HepG2 (cell line): Measurements from ENCODE around the gene TEX19. TPM values are rescaled to one million over a fixed set of nuclear protein-coding genes. Genes with fewer than 3 reads are reported as not detected.
A peak's percentile ranks its signal among the peaks of the same experiment; 100 is the strongest.

Experiments used
- ARHGAP35 ChIP-seq: sonication (generic); formaldehyde crosslinking; IDR thresholded peaks from 2 replicates; pipeline ENCODE4 v1.9.0; 2022; ENCODE audit warnings: mild to moderate bottlenecking, inconsistent platforms, moderate library complexity, missing genetic modification reagents, borderline replicate concordance
- FOSL2 ChIP-seq: sonication (generic); formaldehyde crosslinking; IDR thresholded peaks from 2 replicates; pipeline ENCODE4 v1.4.0; 2020; ENCODE audit warnings: missing genetic modification reagents
- GATA4 ChIP-seq: sonication (generic); IDR thresholded peaks from 2 replicates; pipeline ENCODE4 v1.6.1; 2016; ENCODE audit warnings: antibody characterized with exemption, low read depth, borderline replicate concordance
- GTF3A ChIP-seq: sonication (generic); formaldehyde crosslinking; conservative IDR thresholded peaks from 2 replicates; pipeline ENCODE4 v1.4.0; 2020; ENCODE audit warnings: mild to moderate bottlenecking, missing genetic modification reagents
- MAF1 ChIP-seq: sonication (generic); formaldehyde crosslinking; IDR thresholded peaks from 2 replicates; pipeline ENCODE4 v1.5.0; 2020; ENCODE audit warnings: missing genetic modification reagents, borderline replicate concordance
- MAZ ChIP-seq, 2 experiments: sonication (generic) in 1 of 2; formaldehyde crosslinking in 1 of 2; IDR thresholded peaks; 2 replicates each; pipeline versions ENCODE4 v1.5.0 to v1.6.1; 2012 to 2020; ENCODE audit warnings: low read depth in 2 of 2, mild to moderate bottlenecking in 2 of 2, borderline replicate concordance in 1 of 2, improper control_type of control experiment in 1 of 2, low read length in 1 of 2, missing genetic modification reagents in 1 of 2, moderate library complexity in 1 of 2
- MLX ChIP-seq: IDR thresholded peaks from 2 replicates; pipeline ENCODE4 v1.6.1; 2016
- PLRG1 ChIP-seq: fragments of 450-650 bp; conservative IDR thresholded peaks from 2 replicates; pipeline ENCODE4 v1.6.1; 2016
- POLR2A ChIP-seq, 2 experiments: IDR thresholded peaks; 2 replicates each; pipeline ENCODE4 v1.6.1; 2011; ENCODE audit warnings: low read depth in 2 of 2, low read length in 2 of 2, mild to moderate bottlenecking in 1 of 2, moderate library complexity in 1 of 2; ENCODE audit not compliant: insufficient read depth in 1 of 2
- XBP1 ChIP-seq: sonication (generic); formaldehyde crosslinking; IDR thresholded peaks from 2 replicates; pipeline ENCODE4 v1.5.0; 2020; ENCODE audit warnings: missing genetic modification reagents
- ZFP90 ChIP-seq: sonication (generic); formaldehyde crosslinking; IDR thresholded peaks from 2 replicates; pipeline ENCODE4 v1.8.0; 2022; ENCODE audit warnings: missing genetic modification reagents, mild to moderate bottlenecking, inconsistent platforms, borderline replicate concordance
- ZMAT5 ChIP-seq: sonication (generic); formaldehyde crosslinking; IDR thresholded peaks from 2 replicates; pipeline ENCODE4 v1.5.0; 2020; ENCODE audit warnings: mild to moderate bottlenecking, low read depth, missing genetic modification reagents, borderline replicate concordance
- ZNF253 ChIP-seq: sonication (generic); formaldehyde crosslinking; IDR thresholded peaks from 2 replicates; pipeline ENCODE4 v1.8.0; 2022; ENCODE audit warnings: mild to moderate bottlenecking, missing genetic modification reagents, borderline replicate concordance
- ZNF367 ChIP-seq: sonication (generic); formaldehyde crosslinking; IDR thresholded peaks from 2 replicates; pipeline ENCODE4 v1.4.0; 2020; ENCODE audit warnings: missing genetic modification reagents, borderline replicate concordance
- ZNF788 ChIP-seq: sonication (generic); formaldehyde crosslinking; IDR thresholded peaks from 2 replicates; pipeline ENCODE4 v1.5.0; 2020; ENCODE audit warnings: mild to moderate bottlenecking, missing genetic modification reagents, borderline replicate concordance
- ZSCAN31 ChIP-seq: sonication (generic); formaldehyde crosslinking; IDR thresholded peaks from 2 replicates; pipeline ENCODE4 v1.5.0; 2020; ENCODE audit warnings: low read depth, mild to moderate bottlenecking, missing genetic modification reagents
- polyA plus RNA-seq, 8 experiments: library from polyadenylated mRNA; depleted of rRNA in 3 of 8; stranded (reverse) in 7 of 8; unstranded in 1 of 8; fragments of >200 nt; fragmentation: Illumina TruSeq in 4 of 8; extraction: Trizol in 4 of 8; gene quantifications; 2 replicates each; pipeline versions ENCODE4 v1.2.1 to v1.2.3, GENCODE V29; 2011 to 2016; ENCODE audit warnings: low read depth in 4 of 8, missing spikeins in 1 of 8, mixed read lengths in 1 of 8; ENCODE audit not compliant: insufficient read depth in 1 of 8
- total RNA-seq, 5 experiments: library from RNA; depleted of rRNA; stranded (reverse); fragments of >200 nt; fragmentation: Illumina TruSeq; extraction: Trizol; gene quantifications; 2 replicates each; pipeline ENCODE4 v1.2.3, GENCODE V29; 2016; ENCODE audit warnings: low read depth in 1 of 5
- TF ChIP-seq, protein P1 (sequence below): sonication (generic); formaldehyde crosslinking; IDR thresholded peaks from 2 replicates; pipeline ENCODE4 v1.4.0; 2020; ENCODE audit warnings: missing genetic modification reagents, borderline replicate concordance
- TF ChIP-seq, protein P2 (sequence below): sonication (generic); formaldehyde crosslinking; IDR thresholded peaks from 2 replicates; pipeline ENCODE4 v1.5.0; 2020; ENCODE audit warnings: mild to moderate bottlenecking, missing genetic modification reagents
- TF ChIP-seq, protein P3 (sequence below): sonication (generic); formaldehyde crosslinking; IDR thresholded peaks from 2 replicates; pipeline ENCODE4 v1.9.0; 2022; ENCODE audit warnings: missing genetic modification reagents, mild to moderate bottlenecking, borderline replicate concordance
- TF ChIP-seq, protein P4 (sequence below): sonication (generic); formaldehyde crosslinking; conservative IDR thresholded peaks from 2 replicates; pipeline ENCODE4 v1.8.1; 2023; ENCODE audit warnings: missing genetic modification reagents

Gene TEX19
- total and polyA plus RNA-seq, 2 of the 13 experiments (the other 11 are each of a cell fraction or from before 2014, with no cell fraction given) = 1.3 to 6.0 TPM

DNA sequence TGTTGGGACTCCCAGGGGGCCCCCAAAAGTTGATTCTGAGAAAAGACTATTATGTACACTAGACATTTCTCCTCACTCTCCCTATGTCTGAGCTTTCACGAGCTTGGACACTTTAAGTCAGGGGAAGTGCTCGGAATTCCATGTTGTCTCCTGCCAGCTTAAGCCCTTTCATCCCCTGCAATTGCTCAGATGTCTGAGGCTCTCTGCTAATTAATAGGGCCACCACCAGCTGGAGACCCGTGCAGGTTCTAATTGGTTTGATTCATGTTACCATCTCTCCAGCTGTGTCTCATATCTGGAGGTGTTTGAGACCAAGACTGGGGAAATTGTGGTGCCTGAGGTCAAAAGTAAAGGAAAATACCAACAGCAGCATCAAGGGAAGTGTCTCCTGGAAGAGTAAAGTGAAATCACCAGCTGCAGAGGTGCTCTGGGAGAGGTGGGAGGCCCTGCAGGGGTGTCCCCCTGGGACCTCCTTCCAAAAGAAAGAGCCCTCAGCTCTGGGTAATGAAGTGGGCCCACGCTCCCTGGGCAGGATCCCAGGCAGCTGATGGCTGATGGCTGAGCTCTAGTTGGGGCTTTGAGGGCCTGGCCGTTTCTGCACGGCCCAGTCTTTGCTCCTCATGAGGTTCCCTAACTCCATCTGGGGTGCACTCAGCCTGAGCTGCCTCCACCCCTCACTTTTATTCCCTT is 6.7 kb downstream of the TEX19 start (continued):
- no peak for TF ChIP-seq MAZ (IDR thresholded peaks at IDR 0.05; ENCODE audit: borderline replicate concordance, low read depth, low read length)
- no peak for TF ChIP-seq MAZ (CRISPR knock-in tag; IDR thresholded peaks at IDR 0.05; ENCODE audit: low read depth)
- TF ChIP-seq, protein P1, sequence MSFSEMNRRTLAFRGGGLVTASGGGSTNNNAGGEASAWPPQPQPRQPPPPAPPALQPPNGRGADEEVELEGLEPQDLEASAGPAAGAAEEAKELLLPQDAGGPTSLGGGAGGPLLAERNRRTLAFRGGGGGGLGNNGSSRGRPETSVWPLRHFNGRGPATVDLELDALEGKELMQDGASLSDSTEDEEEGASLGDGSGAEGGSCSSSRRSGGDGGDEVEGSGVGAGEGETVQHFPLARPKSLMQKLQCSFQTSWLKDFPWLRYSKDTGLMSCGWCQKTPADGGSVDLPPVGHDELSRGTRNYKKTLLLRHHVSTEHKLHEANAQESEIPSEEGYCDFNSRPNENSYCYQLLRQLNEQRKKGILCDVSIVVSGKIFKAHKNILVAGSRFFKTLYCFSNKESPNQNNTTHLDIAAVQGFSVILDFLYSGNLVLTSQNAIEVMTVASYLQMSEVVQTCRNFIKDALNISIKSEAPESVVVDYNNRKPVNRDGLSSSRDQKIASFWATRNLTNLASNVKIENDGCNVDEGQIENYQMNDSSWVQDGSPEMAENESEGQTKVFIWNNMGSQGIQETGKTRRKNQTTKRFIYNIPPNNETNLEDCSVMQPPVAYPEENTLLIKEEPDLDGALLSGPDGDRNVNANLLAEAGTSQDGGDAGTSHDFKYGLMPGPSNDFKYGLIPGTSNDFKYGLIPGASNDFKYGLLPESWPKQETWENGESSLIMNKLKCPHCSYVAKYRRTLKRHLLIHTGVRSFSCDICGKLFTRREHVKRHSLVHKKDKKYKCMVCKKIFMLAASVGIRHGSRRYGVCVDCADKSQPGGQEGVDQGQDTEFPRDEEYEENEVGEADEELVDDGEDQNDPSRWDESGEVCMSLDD (CRISPR knock-in tag) = 0 out of 2 replicates have a peak, but pooled peaks have one; percentile 9
- TF ChIP-seq ZNF253 (CRISPR knock-in tag) = no peak
- TF ChIP-seq MAF1 (CRISPR knock-in tag) = no peak
- TF ChIP-seq ZMAT5 (CRISPR knock-in tag) = no peak
- no peak for TF ChIP-seq XBP1
- no peak for TF ChIP-seq POLR2A (IDR thresholded peaks at IDR 0.05; ENCODE audit: insufficient read depth in 1 of 2, low read depth in 2 of 2, low read length in 2 of 2)
- no peak for TF ChIP-seq GTF3A
- TF ChIP-seq, protein P2, sequence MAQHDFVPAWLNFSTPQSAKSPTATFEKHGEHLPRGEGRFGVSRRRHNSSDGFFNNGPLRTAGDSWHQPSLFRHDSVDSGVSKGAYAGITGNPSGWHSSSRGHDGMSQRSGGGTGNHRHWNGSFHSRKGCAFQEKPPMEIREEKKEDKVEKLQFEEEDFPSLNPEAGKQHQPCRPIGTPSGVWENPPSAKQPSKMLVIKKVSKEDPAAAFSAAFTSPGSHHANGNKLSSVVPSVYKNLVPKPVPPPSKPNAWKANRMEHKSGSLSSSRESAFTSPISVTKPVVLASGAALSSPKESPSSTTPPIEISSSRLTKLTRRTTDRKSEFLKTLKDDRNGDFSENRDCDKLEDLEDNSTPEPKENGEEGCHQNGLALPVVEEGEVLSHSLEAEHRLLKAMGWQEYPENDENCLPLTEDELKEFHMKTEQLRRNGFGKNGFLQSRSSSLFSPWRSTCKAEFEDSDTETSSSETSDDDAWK = no peak
- TF ChIP-seq, protein P3, sequence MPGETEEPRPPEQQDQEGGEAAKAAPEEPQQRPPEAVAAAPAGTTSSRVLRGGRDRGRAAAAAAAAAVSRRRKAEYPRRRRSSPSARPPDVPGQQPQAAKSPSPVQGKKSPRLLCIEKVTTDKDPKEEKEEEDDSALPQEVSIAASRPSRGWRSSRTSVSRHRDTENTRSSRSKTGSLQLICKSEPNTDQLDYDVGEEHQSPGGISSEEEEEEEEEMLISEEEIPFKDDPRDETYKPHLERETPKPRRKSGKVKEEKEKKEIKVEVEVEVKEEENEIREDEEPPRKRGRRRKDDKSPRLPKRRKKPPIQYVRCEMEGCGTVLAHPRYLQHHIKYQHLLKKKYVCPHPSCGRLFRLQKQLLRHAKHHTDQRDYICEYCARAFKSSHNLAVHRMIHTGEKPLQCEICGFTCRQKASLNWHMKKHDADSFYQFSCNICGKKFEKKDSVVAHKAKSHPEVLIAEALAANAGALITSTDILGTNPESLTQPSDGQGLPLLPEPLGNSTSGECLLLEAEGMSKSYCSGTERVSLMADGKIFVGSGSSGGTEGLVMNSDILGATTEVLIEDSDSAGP = no peak
- TF ChIP-seq MLX (CRISPR knock-in tag) = no peak
- TF ChIP-seq FOSL2 = no peak
- no peak for TF ChIP-seq PLRG1
- TF ChIP-seq ZFP90 = no peak
- TF ChIP-seq ARHGAP35 (CRISPR knock-in tag) = no peak
- TF ChIP-seq ZNF367 (CRISPR knock-in tag) = no peak
- no peak for TF ChIP-seq ZSCAN31 (CRISPR knock-in tag)
- TF ChIP-seq, protein P4, sequence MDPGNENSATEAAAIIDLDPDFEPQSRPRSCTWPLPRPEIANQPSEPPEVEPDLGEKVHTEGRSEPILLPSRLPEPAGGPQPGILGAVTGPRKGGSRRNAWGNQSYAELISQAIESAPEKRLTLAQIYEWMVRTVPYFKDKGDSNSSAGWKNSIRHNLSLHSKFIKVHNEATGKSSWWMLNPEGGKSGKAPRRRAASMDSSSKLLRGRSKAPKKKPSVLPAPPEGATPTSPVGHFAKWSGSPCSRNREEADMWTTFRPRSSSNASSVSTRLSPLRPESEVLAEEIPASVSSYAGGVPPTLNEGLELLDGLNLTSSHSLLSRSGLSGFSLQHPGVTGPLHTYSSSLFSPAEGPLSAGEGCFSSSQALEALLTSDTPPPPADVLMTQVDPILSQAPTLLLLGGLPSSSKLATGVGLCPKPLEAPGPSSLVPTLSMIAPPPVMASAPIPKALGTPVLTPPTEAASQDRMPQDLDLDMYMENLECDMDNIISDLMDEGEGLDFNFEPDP (CRISPR knock-in tag) = no peak
- TF ChIP-seq GATA4 = no peak
- 0 out of 2 replicates have a peak, but pooled peaks have one; percentile 29 for TF ChIP-seq ZNF788
